GM10847 (cell line): Measurements from ENCODE around the gene PCDHGB3.

Experiments
- POLR2A ChIP-seq: IDR thresholded peaks from 2 replicates; pipeline ENCODE4 v1.6.1; 2011; ENCODE audit not compliant: insufficient read length; ENCODE audit errors: extremely low read depth

The PCDHGB3 gene

DNA sequence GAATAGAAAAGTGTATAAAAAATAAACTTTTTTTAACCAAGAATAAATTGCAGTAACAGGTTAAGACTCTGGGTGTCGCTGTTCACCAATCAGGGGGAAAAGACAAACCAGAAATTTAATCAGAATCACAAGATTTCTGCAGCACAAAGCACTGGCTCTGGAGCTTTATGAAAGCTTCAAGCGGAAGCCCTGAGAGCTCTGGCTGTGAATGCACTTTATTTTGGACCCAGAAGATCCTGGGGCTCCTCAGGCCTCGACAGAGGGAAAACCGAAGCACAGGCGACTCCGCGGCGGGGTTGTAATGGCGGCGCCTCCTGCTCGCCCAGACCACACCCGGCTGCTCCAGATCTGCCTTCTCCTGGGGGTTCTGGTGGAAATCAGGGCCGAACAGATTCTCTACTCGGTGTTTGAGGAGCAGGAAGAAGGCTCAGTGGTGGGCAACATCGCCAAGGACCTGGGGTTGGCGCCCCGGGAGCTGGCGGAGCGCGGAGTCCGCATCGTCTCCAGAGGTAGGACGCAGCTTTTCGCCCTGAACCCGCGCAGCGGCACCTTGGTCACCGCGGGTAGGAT is 15.1 kb upstream of the PCDHGB3 start, which contains the start of gene PCDHGA4:
Gene PCDHGA4, plus strand, starts transcription at position 122 of the 570 bp plus-strand sequence. Its CDS starts 87 bp downstream, at position 209.
- no peak for TF ChIP-seq POLR2A

GRCh38 chr5:141355641-141356040 is 14.4 kb upstream of the PCDHGB3 start:
- TF ChIP-seq POLR2A: no peak

- TF ChIP-seq POLR2A: no peak
These were observed 13.9 kb upstream of the PCDHGB3 start for GRCh38 chr5:141356133-141356532.

- TF ChIP-seq POLR2A: no peak
These were observed 13.1 kb upstream of the PCDHGB3 start for GRCh38 chr5:141356950-141357349.

DNA sequence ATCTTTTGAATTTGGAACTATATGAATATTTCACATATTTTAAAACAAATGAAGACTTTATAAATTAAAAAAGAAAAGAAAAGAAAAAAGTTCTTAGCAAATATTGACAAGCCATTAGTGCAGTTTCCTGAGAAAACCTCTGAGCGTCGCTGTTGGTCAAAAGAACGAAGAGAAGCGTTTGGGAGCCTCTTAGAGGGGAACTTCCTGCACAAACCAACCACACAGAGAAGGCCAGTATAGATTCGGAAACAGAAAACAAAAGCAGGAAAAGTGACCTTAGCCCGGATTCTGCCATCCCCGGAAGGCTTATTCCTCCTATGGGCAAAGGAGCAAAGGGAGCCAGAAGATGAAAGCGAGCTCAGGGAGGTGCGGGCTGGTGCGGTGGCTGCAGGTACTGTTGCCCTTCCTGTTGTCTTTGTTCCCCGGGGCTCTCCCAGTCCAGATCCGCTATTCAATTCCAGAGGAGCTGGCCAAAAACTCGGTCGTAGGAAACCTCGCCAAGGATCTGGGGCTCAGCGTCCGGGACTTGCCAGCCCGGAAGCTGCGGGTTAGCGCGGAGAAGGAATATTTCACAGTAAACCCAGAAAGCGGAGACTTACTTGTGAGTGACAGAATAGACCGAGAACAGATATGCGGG is 10.1 kb upstream of the PCDHGB3 start, which contains the start of gene PCDHGB2:
Gene PCDHGB2, plus strand, starts transcription at position 205 of the 637 bp plus-strand sequence. Its CDS starts 142 bp downstream, at position 347.
- TF ChIP-seq POLR2A: no peak

- no peak for TF ChIP-seq POLR2A
These were observed 9.4 kb upstream of the PCDHGB3 start for GRCh38 chr5:141360685-141361084.

- no peak for TF ChIP-seq POLR2A
These were observed 7.3 kb upstream of the PCDHGB3 start for GRCh38 chr5:141362719-141363118.

DNA sequence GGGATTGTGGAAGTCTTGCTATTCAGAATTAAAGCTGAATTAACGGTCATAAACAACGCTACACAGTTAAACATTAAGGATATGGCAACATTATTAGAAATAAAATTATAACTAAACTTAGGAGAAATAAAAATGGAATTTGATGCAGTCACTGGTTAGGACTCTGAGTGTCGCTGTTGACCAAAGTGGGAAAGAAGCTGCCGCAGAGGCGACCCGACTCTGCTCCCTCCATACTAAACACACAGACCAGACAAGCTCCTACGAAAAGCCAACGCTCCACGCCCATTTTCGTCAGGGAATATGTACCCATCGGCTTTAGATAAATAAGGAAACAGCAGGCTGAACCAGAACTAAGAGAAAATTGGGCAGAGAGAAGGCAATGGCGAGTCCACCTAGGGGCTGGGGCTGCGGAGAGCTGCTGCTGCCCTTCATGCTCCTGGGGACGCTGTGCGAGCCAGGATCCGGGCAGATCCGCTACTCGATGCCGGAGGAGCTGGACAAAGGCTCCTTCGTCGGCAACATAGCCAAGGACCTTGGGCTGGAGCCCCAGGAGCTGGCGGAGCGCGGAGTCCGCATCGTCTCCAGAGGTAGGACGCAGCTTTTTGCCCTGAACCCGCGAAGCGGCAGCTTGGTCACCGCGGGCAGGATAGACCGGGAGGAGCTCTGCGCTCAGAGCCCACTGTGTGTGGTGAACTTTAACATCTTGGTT is 5.9 kb upstream of the PCDHGB3 start, which contains the start of gene PCDHGA5:
Gene PCDHGA5, plus strand, starts transcription at position 211 of the 709 bp plus-strand sequence. Its CDS starts 169 bp downstream, at position 380.
- no peak for TF ChIP-seq POLR2A

DNA sequence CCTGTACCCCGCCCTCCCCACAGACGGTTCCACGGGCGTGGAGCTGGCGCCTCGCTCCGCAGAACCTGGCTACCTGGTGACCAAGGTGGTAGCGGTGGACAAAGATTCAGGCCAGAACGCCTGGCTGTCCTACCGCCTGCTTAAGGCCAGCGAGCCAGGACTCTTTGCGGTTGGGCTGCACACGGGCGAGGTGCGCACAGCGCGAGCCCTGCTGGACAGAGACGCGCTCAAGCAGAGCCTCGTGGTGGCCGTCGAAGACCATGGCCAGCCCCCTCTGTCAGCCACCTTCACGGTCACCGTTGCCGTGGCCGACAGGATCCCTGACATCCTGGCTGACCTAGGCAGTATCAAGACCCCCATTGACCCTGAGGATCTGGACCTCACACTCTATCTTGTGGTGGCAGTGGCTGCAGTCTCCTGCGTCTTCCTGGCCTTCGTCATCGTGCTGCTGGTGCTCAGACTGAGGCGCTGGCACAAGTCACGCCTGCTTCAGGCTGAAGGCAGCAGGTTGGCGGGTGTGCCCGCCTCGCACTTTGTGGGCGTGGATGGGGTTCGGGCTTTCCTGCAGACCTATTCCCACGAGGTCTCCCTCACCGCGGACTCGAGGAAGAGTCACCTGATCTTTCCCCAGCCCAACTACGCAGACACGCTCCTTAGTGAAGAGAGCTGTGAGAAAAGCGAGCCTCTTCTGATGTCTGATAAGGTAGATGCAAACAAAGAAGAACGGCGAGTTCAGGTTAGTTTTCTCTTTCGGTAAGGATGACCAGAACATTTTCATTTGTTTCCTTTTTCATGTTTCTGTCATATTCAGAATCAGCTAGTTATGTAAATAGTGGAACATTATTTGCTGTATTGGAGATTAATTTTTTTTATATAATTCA is 3.8 kb upstream of the PCDHGB3 start:
- TF ChIP-seq POLR2A: no peak

DNA sequence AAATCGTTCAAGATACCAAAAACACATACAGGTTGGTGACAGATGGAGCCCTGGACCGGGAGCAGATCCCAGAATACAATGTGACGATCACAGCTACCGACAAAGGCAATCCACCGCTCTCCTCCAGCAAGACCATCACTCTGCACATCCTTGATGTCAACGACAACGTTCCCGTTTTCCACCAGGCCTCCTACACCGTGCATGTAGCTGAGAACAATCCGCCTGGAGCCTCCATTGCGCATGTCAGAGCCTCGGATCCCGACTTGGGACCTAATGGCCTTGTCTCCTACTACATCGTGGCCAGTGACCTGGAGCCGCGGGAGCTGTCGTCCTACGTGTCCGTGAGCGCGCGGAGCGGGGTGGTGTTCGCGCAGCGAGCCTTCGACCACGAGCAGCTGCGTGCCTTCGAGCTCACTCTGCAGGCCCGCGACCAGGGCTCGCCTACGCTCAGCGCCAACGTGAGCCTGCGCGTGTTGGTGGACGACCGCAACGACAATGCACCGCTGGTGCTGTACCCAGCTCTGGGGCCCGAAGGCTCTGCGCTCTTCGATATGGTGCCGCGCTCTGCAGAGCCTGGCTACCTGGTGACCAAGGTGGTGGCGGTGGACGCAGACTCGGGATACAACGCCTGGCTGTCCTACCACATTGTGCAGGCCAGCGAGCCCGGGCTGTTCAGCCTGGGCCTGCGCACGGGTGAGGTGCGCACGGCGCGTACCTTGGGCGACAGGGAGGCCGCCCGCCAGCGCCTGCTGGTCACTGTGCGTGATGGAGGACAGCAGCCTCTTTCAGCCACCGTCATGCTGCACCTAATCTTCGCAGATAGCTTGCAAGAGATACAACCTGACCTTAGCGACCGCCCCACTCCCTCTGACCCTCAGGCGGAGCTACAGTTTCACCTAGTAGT is 1.8 kb downstream of the PCDHGB3 start:
- no peak for TF ChIP-seq POLR2A

DNA sequence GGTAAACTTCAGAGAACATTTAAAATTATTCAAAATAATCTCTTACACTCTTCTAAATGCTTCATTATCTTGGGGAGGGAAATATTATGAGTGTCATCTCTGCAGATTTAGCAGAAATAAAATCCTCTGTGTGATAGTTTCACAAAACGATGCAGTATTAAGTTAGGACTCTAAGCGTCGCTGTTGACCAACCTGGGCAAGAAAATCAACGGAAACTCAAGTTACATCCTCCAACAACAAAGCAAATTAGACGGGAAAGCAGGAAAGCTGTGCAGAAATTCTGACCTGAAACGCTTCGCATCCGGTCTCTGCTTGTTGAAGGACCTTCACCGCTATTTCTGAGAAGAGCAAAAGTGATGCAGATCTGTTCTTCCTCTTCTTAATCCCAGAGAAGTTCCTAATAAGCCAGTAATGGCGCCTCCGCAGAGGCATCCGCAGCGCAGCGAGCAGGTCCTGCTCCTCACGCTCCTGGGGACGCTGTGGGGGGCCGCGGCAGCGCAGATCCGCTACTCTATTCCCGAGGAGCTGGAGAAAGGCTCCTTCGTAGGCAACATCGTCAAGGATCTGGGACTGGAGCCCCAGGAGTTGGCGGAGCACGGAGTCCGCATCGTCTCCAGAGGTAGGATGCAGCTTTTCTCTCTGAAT is 3.8 kb downstream of the PCDHGB3 start, which contains the start of gene PCDHGA6:
Gene PCDHGA6, plus strand, starts transcription at position 219 of the 645 bp plus-strand sequence. Its CDS starts 193 bp downstream, at position 412.
- TF ChIP-seq POLR2A: no peak

DNA sequence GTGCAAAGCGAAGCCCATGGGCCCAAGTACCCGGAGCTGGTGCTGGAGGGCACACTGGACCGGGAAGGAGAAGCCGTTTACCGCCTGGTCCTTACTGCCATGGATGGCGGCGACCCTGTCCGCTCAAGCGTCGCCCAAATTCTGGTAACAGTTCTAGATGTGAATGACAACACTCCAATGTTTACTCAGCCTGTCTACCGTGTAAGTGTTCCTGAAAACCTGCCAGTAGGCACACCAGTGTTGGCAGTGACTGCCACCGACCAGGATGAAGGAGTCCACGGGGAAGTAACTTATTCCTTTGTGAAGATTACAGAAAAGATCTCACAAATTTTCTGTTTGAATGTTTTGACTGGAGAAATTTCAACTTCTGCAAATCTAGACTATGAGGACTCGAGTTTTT is 4.6 kb downstream of the PCDHGB3 start:
- TF ChIP-seq POLR2A: no peak

DNA sequence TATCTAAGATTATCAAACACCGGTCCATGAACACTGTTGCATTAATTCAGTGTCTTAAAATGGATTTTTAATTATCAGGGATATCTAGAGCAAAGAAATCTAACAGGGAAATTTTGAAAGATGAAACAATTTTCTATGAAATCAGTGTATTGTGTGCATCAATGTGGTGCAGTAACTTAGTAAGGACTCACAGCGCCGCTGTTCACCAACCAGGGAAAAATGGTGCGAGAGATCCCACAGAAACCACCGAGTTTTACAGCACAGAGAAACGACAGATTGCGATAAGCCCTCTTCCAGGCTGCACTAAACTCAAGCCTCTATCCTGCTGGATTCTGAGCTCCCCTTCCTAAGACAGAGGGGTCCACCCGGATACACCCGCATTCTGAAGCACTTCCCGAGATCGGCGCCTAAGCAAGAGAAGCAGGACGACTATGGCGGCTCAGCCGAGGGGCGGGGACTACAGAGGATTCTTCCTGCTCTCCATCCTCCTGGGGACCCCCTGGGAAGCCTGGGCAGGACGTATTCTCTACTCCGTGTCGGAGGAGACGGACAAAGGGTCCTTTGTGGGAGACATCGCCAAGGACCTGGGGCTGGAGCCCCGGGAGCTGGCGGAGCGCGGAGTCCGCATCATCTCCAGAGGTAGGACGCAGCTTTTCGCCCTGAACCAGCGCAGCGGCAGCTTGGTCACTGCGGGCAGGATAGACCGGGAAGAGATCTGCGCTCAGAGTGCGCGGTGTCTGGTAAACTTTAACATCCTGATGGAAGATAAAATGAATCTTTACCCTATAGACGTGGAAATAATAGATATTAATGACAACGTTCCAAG is 12.6 kb downstream of the PCDHGB3 start, which contains the start of gene PCDHGA7:
Gene PCDHGA7, plus strand, starts transcription at position 274 of the 826 bp plus-strand sequence. Its CDS starts 158 bp downstream, at position 432.
- no peak for TF ChIP-seq POLR2A

DNA sequence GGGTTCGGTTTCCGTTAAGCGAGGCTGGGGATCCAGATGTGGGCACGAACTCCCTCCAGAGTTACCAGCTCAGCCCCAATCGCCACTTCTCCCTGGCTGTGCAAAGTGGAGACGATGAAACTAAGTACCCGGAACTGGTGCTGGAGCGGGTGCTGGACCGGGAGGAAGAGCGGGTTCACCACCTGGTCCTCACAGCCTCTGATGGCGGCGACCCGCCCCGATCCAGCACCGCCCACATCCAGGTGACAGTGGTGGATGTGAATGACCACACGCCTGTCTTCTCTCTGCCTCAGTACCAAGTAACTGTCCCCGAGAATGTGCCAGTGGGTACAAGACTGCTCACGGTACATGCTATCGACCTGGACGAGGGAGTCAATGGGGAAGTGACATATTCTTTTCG is 13.3 kb downstream of the PCDHGB3 start:
- no peak for TF ChIP-seq POLR2A
